KOPT-K1 (cell line): ENCODE data around the gene FUBP3.

Source experiments
- H3K27ac ChIP-seq: fragments of 200-600 bp; sonication (generic); 2 replicates; pipeline ENCODE4 v1.5.1; 2016; ENCODE audit warnings: antibody characterized with exemption, mild to moderate bottlenecking, low read depth, low read length; ENCODE audit not compliant: poor library complexity, severe bottlenecking
- H3K36me3 ChIP-seq: fragments of 200-600 bp; sonication (generic); 2 replicates; pipeline ENCODE4 v1.5.1; 2017; ENCODE audit warnings: antibody characterized with exemption, mild to moderate bottlenecking, low read length, moderate library complexity; ENCODE audit not compliant: insufficient read depth
- H3K9me3 ChIP-seq: fragments of 200-600 bp; sonication (generic); 2 replicates; pipeline ENCODE4 v1.5.1; 2017; ENCODE audit warnings: antibody characterized with exemption, low read length, mild to moderate bottlenecking; ENCODE audit not compliant: insufficient read depth, poor library complexity, severe bottlenecking

The FUBP3 gene

DNA sequence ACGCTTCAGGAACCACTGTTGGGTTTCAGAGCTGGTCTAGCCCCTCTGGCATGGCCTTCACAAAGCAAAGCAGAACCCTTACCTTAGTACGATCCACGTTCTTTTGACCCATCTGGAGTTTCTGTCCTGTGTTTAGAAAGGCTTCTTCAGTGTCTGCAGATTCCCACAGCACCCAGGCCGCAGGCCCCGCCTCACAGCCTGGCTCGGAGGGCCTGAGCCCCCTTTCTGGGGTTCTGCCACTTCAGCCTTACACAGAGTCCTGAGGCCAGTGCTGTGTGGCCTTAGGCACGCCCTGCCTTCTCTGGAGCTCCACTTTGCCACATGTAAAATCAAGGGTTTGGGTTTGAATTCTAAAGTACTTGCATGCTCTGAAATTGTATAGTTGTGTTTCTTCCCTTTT is 53.5 kb downstream of the FUBP3 start:
- H3K27ac ChIP-seq = no peak overlapping the region
- peaks cover 88% of the 10 kb centered on the region for H3K36me3 ChIP-seq

DNA sequence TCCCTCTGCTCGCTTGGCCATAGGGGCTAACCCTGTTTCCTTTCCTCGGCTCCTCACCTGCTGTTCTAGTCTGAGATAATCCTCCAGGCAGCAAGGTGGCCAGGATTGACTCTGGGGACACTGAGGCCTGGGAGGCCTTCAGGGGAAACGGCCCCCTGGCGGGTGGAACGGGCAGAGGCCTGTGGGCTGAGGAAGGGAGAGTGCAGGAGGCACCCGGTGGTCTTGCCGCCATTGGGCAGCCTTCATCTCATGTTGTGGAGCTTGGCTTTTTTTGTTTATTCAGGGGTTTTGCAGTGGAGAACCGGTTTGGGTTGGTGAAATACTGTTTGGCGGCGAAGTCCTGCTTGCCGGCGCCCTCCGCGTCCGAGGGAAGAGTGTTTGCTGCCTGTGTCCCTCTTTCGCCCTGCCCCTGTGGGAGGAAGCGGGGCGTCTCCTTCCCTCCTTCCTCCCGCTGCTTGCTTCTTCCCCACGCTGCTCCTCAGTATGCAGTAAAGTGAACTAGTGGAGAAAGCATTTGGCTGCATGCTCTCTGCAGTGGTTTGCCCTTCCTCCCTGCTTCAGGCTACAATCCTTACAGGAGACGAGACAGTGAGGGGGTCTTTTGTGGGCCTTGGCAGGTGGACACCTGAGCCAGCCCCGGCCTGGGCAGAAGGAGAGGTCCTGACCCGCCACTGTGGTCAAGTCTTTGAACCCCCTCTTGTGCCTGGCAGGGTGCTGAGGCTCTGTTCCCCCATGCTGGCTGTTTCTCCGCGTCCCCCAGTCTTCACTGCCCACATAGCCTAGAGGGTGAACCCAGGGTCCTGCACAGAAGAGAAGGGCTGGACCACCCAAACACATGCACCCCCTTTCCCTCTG is 54.2 kb downstream of the FUBP3 start:
- H3K36me3 ChIP-seq = peaks cover 87% of the 10 kb centered on the region
- H3K9me3 ChIP-seq = no peaks in the 10 kb centered on the region
- no peak overlapping the region for H3K27ac ChIP-seq

More for the DNA sequence above, 53.5 kb downstream of the FUBP3 start:
- H3K9me3 ChIP-seq = no peaks in the 10 kb centered on the region

- Histone ChIP-seq H3K27ac (no peak overlapping the region), H3K9me3 (no peaks in the 10 kb centered on the region), H3K36me3 (peaks cover 87% of the 10 kb centered on the region)
Observed at GRCh38 chr9:130634191-130634768, 54.9 kb downstream of the FUBP3 start.

- Histone ChIP-seq H3K27ac (no peak overlapping the region), H3K36me3 (peaks cover 82% of the 10 kb centered on the region), H3K9me3 (no peaks in the 10 kb centered on the region)
Observed at GRCh38 chr9:130634801-130635200, 55.4 kb downstream of the FUBP3 start.

DNA sequence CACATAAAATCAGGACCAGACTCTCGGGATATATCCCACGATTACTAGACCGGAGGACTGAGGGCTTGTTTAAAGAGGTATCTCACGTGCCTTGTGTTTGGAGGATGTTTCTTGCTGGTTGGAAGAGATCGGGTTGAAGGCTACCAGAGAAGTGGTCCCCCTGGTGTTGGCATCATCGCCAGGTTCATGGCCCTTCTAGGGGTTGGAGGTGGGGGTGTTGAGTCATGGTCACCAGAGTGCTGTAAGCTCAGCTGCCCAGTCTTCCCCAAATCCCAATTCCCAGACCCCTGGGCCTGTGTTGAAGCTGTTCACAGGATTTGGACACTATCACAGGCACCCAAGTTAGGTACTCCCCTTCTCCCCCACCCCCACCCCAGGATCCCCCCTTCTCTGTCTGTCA is 55.9 kb downstream of the FUBP3 start:
- H3K9me3 ChIP-seq = no peaks in the 10 kb centered on the region
- peaks cover 76% of the 10 kb centered on the region for H3K36me3 ChIP-seq
- H3K27ac ChIP-seq = no peak overlapping the region

- Histone ChIP-seq H3K36me3 (peaks cover 70% of the 10 kb centered on the region), H3K9me3 (no peaks in the 10 kb centered on the region), H3K27ac (no peak overlapping the region)
Observed at GRCh38 chr9:130635721-130636647, 56.6 kb downstream of the FUBP3 start.

- Histone ChIP-seq H3K27ac (no peak overlapping the region), H3K9me3 (no peaks in the 10 kb centered on the region), H3K36me3 (peaks cover 63% of the 10 kb centered on the region)
Observed at GRCh38 chr9:130636648-130637020, 57.3 kb downstream of the FUBP3 start.

DNA sequence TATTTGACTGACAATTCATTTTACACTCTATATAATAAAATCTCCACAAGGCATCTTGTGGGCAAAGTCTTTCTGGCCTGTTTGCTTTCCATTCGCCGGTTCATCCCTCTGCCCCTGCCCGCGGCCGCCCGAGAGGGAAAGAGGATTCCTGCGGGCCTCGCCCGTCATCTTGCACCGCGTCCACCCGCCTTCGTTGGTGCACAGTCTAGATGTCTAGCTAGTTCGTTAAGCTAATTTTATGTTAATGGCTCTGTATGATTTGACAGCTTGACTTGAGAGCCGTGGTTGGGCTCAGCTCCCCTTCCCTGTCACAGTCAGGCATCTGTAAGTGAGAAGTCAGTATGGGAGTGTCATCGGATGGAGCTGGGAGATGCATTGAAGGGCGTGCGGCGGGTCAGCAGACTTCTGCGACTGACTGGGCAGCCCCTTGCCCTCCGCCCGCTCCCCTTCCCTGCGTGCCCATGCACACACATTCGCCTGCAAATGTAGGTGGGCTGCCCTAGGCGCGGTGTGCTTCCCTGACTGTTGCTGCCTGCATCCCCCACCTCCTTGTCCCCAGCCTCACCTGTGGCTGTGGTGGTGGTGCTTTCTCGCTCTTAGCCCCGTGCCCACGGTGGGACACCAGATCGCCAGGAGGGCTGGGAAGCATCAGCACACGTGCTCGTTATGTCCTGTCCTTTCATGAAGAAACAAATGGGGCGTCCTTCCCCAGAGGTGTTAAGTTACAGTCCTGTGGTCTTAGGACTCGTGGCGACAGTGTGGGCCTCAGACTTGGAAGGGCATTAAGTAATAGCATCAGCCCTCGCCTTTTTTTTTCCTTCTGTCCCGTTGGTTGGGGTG is 59.1 kb downstream of the FUBP3 start:
- H3K27ac ChIP-seq = no peak overlapping the region
- H3K36me3 ChIP-seq = peaks cover 44% of the 10 kb centered on the region

GRCh38 chr9:130639124-130639765 is 59.9 kb downstream of the FUBP3 start:
- no peaks in the 10 kb centered on the region for H3K9me3 ChIP-seq

More for the DNA sequence above, 59.1 kb downstream of the FUBP3 start:
- H3K9me3 ChIP-seq = no peaks in the 10 kb centered on the region

DNA sequence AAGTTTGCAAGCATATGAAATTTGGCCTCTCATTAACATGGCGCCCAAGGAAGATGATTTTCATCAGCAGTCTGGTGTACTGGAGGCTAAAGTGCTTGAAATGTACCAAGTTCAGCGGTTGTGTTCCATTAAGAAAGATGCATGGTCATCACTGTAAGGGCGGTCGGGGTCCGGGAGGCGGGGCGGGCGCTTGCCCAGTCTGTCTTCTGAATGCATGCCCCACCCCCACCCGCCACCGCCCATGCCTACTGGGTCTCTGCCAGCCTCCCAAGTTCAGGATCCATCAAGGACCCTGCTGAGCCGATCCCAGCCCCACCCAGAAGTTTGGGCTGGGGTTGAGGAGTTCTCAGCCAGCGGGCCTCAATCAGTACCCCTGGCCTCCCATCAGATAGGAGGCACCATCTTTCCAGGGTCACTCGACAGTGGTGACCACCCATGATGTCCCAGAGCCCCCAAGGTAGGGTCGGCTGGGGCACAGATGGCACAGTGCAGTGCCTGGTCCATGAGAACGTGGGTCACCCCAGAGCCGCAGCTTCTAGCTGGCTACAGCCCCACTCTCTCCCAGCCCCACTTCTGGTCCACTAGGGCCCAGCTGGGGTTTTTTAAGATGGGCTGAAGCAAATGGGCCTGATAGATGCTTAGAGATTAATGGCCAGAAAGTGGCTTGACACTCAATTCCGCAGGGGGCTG is 60.6 kb downstream of the FUBP3 start:
- Histone ChIP-seq H3K27ac (no peak overlapping the region), H3K9me3 (no peaks in the 10 kb centered on the region), H3K36me3 (peaks cover 29% of the 10 kb centered on the region)

More at GRCh38 chr9:130639124-130639765, 59.9 kb downstream of the FUBP3 start:
- H3K27ac ChIP-seq = no peak overlapping the region
- peaks cover 37% of the 10 kb centered on the region for H3K36me3 ChIP-seq

GRCh38 chr9:130640681-130641080 is 61.3 kb downstream of the FUBP3 start:
- Histone ChIP-seq H3K36me3 (peaks cover 23% of the 10 kb centered on the region), H3K9me3 (no peaks in the 10 kb centered on the region), H3K27ac (no peak overlapping the region)

DNA sequence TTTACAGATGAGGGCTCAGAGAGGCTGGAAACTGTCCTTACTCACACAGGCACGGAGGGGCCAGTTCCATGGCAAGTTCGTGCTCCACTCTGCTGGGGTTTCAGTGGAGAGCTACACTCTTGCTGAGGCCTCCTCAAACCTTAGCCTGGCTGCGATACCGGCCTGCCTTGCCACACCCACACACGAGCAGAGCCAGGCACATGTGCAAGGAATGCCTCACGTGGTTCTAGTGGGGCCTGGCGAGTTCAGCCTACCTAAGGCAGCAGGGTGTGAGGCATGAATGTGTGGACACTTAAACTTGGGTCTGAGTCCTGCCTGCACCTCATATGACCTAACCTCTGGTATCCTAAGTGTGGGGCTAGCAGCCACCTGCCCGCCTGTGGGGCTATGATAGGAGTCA is 63.5 kb downstream of the FUBP3 start:
- H3K27ac ChIP-seq = no peak overlapping the region

DNA sequence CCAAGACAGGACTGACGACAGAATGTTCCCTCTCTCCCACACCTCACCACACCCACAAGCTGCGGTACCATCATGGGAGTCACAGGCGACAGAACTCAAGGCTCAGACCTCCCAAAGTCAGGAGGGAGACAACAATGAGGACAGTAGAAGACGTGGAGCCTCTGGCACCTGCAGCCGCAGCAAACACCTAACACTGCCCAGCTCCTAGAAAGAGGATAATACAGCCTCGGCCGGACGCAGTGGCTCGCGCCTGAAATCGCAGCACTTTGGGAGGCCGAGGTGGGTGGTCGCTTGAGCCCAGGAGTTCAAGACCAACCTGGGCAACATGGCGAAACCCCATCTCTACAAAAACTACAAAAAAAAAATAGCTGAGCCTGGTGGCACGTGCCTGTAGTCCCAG is 71.8 kb downstream of the FUBP3 start:
- no peaks in the 10 kb centered on the region for H3K9me3 ChIP-seq
- H3K27ac ChIP-seq = no peak overlapping the region
- no peaks in the 10 kb centered on the region for H3K36me3 ChIP-seq

More for the DNA sequence above, 63.5 kb downstream of the FUBP3 start:
- no peaks in the 10 kb centered on the region for H3K9me3 ChIP-seq
- peaks cover 9% of the 10 kb centered on the region for H3K36me3 ChIP-seq
